GM18861 (cell line): Measurements from ENCODE around the gene CCDC192.

Experiments used
- ATAC-seq: cut with Tn5 transposase; IDR thresholded peaks from one replicate; pipeline ENCODE4 v1.9.1; 2021; ENCODE audit not compliant: unreplicated experiment

CCDC192 gene

GRCh38 chr5:127912411-127912810 lies 209.2 kb downstream of the CCDC192 start:
- ATAC-seq: no peak

- ATAC-seq: no peak
Measured at GRCh38 chr5:127916885-127917573, 213.8 kb downstream of the CCDC192 start.

GRCh38 chr5:127919006-127919796 lies 216.0 kb downstream of the CCDC192 start:
- ATAC-seq: no peak

GRCh38 chr5:127919818-127920217 lies 216.6 kb downstream of the CCDC192 start:
- no peak for ATAC-seq

DNA sequence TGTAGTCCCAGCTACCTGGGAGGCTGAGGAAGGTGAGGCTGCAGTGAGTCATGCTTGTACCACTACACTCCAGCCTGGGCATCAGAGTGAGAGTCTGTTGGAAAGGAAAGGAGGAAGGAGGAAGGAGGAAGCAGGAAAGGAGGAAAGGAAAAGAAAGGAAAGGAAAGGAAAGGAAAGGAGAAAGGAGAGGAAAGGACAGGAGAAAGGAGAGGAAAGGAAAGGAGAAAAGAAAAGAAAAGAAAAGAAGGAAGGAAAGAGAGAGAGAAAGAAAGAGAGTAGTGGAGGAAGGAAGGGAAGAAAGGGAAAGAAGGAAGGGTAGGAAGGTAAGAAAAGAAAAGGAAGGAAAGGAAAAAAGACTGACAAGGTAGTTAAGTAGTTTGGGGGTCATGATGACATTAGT lies 217.7 kb downstream of the CCDC192 start:
- no peak for ATAC-seq

GRCh38 chr5:127922603-127923002 lies 219.4 kb downstream of the CCDC192 start:
- ATAC-seq: no peak

DNA sequence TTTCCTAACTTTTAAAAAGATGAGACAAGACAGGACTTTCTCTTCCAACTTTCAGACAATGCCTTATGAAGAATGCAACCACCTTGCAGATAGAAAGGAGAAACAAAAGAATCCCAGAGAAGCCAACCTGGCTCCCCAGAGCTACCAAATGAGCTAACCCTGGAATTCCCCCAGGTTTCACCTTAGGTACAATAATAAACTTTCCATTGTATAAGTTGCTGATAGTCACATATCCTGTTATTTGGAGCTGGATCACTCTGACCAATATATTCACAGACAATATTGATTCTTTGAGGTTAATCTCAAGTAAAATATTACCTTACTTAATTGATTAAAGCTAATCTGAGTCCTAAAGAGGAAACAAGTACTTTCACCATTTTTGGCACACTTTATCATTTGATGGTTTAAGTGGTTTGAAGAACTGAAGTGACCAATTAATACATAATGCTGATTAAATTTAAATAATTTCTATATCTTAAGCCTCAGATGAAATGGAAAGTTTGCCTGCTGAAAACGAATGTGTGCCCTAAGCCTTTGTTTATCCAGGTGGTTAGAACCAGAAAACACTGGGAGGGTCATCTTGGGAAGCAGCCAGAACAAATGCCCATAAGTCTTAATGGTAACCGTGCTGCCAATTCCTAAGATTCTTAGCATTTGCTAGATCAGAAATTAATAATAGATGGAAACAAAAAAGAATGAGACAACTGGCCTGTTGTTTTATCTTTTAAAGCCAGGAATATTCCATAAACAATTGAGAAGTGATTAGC lies 220.8 kb downstream of the CCDC192 start:
- no peak for ATAC-seq

DNA sequence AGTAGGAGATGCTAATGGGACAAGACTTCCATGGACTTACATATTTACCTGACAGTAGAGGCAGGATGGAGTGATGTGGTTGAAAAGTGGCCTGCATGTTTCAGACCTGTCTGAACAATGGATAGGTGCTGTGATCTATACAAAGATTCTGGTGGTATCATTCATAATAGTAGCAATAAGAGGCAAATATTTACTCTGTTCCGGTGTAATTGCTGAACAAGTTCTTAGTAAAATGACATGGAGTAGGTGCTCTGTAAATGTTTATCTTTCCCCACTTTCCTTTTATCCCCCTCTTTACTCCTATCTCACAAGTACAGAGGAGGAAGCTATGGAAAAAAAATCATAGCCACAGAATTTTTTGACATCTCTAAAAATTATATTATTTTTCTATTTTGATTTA lies 221.4 kb downstream of the CCDC192 start:
- ATAC-seq: no peak

GRCh38 chr5:127925916-127926315 lies 222.7 kb downstream of the CCDC192 start:
- ATAC-seq: no peak

GRCh38 chr5:127926974-127927373 lies 223.8 kb downstream of the CCDC192 start:
- ATAC-seq: no peak

GRCh38 chr5:127928053-127928452 lies 224.9 kb downstream of the CCDC192 start:
- ATAC-seq: no peak

- no peak for ATAC-seq
Measured at GRCh38 chr5:127930311-127930710, 227.1 kb downstream of the CCDC192 start.

DNA sequence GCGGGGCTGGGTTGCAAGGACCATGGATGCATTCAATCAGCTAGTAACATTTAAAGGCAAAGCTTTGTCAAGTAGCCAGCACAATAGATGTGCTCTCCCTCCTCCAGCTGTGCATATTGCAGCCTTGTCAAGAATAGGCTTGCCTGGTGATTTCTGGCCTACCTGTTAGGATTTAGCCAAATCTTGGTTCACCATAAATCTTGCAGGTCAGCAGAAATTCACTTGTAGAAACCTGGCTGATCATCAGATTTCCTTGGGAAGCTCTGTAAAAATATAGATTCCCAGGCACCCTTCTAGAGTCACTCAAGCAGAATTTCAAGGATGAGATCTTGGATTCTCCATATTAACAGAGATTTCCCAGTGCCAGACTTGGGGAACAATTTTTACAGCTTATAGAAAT lies 228.2 kb downstream of the CCDC192 start:
- no peak for ATAC-seq

DNA sequence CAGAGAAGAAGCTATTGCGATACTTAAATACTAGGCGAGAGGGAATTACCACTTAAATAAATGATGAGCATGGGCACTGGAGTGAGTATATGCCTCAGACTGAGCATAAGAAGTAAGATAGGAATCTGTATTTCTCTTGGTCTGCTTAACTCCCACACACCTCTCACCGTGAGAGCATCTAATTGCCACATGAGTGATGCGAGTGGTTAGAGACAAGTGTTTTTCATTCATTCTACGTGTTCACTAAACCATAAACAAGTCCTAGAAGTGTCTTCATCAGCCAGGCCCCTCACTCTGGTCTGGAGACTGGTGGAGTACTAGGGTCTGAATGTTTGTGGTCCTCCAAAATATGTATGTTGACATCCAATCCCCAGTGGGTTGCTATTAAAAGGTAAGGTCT lies 230.2 kb downstream of the CCDC192 start:
- ATAC-seq: no peak

GRCh38 chr5:127934791-127935256 lies 231.6 kb downstream of the CCDC192 start:
- ATAC-seq: no peak

GRCh38 chr5:127935398-127935797 lies 232.2 kb downstream of the CCDC192 start:
- no peak for ATAC-seq

DNA sequence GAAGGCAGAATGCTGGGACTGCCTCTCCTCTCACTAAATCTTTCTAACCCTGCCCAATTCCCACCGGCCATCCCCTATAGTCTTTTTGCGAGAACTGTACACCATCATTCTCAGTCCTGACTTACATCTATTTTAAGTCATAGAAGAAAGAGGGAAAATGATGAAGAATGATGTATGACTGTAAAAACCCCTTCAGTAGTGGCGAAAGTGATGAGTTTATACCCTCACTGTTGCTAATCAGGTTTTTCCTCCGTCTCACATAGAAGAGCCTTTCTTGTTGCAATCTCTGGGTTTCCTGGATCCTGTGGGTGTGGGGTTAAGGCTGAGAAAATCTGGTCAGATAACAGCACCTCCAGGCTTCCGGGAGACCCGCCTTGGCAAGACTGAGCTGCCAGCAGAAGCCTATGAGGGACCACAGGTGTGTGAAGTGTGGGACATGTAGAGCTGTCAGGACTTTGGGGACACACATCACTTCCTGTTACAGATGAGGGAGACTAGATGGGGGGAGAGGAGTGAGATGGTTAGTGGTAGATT lies 233.3 kb downstream of the CCDC192 start:
- no peak for ATAC-seq

DNA sequence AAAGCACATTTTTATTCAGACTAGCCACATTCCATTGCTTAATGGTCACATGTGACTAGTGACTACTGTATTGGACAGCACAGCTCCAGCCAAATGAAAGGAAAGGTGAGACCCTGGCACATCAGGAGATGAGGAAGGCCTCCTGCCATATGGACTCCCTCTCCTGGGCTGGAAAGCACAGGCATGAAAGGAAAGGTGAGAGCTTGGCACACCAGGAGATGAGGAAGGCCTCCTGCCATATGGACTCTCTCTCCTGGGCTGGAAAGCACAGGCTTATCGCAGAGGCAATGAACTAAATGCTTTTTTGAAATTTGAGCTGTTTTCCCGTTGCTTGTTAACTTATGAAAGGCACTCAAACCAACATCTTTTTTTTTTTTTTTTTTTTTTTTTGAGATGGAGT lies 235.6 kb downstream of the CCDC192 start:
- ATAC-seq: no peak

DNA sequence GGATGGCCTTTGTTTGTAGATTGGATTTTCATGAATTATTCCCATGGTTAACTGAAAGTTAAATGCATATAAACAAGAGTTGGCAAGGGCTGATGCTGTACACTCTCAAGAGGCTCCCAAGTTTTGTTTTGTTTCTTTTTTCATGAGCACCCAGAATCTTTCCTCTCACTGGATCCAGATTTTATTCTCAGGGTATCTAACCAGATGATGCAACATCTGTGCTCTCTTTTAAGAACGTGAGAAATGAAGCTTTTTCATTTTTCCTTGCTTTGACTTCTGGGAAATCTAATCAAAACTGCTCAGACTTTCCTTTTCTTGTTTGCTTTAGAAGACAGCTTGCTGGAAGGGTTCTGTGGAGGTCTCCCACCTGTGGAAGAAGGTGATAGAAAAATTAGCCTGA lies 237.7 kb downstream of the CCDC192 start:
- ATAC-seq: no peak

- no peak for ATAC-seq
Measured at GRCh38 chr5:127941646-127942045, 238.5 kb downstream of the CCDC192 start.
